GM12872 (cell line): ENCODE measurements around the gene CTDSP2.

Experiments
- CTCF ChIP-seq: IDR thresholded peaks from 3 replicates; pipeline ENCODE4 v1.5.1; 2011; ENCODE audit warnings: low read depth, mild to moderate bottlenecking, low read length, moderate library complexity; ENCODE audit not compliant: insufficient read depth

CTDSP2 gene

GRCh38 chr12:57885207-57885606, 38.7 kb upstream of the CTDSP2 start:
- TF ChIP-seq CTCF = no peak

GRCh38 chr12:57883700-57884099, 37.2 kb upstream of the CTDSP2 start:
- TF ChIP-seq CTCF = no peak

- no peak for TF ChIP-seq CTCF
These were observed 36.5 kb upstream of the CTDSP2 start for GRCh38 chr12:57883057-57883456.

- no peak for TF ChIP-seq CTCF
These were observed 36.0 kb upstream of the CTDSP2 start for GRCh38 chr12:57882575-57882974.

- no peak for TF ChIP-seq CTCF
These were observed 34.9 kb upstream of the CTDSP2 start for GRCh38 chr12:57881475-57881874.

- no peak for TF ChIP-seq CTCF
These were observed 31.3 kb upstream of the CTDSP2 start for GRCh38 chr12:57877876-57878275.

GRCh38 chr12:57875753-57876547, 29.4 kb upstream of the CTDSP2 start:
- no peak for TF ChIP-seq CTCF
